Activated CD4-positive, alpha-beta T cell treated with anti-CD3 and anti-CD28 coated beads, Interleukin-2, amount 50 U/mL, for 48 hours (primary cell): ENCODE results near the gene ZFPL1.

Experiments
- DNase-seq, 2 experiments: peaks; one replicate each; pipeline ENCODE4 v3.0.0-alpha.2; 2020

The ZFPL1 gene

DNA sequence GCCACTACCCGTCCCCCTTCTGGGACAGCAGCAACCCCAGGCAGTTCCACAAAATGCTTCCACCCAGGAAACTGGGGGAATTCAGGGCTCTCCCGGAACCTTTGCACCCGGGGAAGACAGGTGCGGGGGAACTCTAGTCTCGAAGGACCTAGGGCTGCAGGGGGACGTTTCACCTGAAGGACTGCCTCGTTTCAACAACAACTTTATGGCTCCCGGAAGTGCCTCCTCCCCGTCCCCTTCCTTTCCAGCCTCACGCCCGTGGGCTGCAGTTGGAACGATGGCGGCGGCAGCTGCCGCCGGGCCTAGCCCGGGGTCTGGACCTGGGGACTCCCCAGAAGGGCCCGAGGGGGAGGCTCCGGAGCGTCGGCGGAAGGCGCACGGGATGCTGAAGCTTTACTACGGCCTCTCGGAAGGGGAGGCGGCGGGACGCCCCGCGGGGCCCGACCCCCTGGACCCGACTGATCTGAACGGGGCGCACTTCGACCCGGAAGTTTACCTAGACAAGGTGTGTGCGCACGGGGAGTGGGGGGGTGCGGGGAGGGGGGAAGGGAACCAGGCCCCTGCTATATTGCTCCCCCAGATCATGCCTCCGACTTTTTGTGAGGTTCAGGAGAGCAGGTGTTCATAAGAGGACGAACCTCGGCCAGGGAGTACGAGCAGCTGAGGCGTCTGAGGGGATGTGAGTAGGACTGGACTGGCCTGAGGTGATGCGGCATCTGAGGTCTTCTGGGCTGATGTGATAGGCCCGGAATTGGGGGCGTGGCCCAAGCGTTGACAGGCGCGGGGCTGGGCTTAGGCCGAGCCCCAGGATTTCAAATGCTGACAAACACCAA is 12.2 kb downstream of the ZFPL1 start, which contains the start of gene VPS51:
Gene VPS51, plus strand, starts transcription at position 241 of the 833 bp plus-strand sequence. Its CDS starts 37 bp downstream, at position 278.
- peak; percentile 86 to 89 for DNase-seq

DNA sequence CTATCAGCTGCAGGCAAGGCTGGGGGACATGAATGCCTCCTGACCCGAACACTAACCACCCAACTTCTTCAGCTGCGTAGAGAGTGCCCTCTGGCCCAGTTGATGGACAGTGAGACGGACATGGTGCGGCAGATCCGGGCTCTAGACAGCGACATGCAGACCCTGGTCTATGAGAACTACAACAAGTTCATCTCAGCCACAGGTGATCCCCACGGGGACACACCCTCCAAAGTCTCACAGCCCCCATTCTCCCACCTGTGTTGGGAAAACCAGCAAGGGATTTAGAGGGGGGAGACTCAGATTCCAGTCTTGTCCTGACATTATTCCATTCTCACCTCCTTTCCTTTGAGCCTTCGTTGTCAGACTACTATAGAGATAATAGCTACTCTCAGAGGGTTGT is 12.9 kb downstream of the ZFPL1 start:
- DNase-seq: no peak

DNA sequence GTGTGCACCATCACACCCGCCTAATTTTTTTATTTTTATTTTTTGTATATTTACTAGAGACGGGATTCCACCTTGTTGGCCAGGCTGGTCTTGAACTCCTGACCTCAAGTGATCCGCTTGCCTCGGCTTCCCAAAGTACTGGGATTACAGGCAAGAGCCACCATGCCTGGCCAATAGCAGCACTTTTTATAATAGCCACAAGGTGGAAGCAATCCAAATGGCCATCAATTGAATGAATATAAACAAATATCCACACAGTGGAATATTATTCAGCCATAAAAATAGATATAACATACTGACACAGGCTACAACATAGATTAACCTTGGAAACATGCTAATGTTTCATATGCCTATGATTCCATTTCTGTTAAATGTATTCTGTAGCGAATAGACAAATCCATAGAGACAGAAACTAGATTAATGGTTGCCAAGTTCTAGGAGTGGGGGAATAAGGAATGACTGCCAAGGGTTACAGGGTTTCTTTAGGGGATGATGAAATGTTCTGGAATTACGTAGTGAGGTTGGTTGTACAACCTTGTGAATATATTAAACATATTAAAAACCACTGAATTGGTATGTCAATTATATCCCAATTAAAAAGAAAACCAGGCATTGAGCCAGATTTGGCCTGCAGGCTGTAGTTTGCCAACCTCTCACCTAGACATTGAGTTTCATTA is 16.8 kb downstream of the ZFPL1 start:
- DNase-seq: no peak

DNA sequence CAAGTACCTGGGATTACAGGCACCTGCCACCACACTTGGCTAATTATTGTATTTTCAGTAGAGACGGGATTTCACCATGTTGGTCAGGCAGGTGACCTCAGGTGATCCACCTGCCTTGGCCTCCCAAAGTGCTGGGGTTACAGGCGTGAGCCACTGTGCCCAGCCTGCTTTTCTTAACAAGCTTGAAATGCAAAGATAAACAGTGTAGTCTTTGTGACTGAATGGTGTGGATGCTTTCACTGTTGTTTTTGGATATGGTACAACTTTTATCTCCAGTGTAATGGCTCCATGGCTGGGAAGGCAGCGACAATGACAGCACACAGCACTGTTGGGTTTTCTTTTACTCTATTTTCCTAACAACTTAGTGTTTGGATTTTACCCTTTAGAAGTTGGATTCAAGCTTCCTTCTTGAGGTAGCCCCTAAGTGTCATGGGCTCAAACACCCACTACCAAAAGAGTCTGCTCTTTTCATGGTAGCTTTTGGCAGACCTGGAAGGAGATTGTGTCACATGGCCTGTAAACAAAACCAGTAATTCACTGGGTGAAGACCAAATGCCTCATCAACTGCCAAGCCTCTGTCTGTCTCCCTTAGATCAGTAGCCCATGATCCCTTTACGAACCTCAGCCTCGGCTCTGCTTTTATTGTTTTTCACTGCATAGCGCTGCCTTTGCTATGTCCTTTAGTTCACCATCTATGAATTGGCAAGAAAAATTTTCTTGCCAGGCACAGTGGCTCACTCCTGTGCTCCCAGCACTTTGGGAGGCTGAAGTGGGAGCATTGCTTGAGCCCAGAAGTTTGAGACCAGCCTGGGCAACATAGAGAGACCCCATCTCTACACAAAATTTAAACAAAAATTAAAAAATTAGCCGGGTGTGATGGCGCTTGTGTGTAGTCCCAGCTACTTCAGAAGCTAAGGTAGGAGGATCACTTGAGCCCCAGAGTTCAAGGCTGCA is 18.4 kb downstream of the ZFPL1 start:
- no peak for DNase-seq

DNA sequence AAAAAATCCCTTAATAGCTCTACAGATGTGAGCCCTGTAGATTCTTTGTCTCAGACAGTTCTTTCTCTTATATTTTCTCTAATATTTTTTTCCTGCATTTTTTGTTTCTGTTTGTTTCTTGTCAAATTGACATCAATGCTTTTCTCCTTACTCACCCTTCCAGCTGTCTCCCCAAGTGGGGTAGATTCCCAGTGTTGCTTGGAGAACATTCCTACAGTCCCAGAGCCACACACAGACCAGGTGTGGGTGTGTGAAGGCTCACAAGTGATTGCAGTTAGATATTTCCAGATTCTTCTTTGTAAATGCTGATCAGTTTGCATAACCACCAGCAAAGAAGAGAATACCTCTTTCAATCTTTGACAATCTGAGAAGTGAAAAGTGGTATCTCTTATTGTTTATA is 19.5 kb downstream of the ZFPL1 start:
- DNase-seq: no peak

DNA sequence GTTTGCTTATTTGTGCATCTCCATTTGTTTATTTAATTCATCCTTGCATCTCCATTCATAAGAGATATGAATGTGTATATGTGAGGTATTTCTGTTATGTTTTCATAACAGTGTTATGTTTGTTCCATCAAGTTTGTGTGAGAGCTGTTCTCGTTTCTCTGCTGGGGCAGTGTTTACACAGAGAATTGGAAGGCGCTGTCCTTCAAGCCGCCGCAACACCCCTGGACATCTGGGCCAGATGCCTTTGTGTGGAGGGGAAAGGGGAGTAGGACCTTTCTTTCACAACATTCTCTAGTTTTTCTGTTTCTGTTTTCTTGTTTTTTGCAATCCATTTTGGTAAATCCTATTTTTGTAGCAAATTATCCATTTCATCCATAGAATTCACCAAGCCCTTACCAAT is 20.6 kb downstream of the ZFPL1 start:
- no peak for DNase-seq

DNA sequence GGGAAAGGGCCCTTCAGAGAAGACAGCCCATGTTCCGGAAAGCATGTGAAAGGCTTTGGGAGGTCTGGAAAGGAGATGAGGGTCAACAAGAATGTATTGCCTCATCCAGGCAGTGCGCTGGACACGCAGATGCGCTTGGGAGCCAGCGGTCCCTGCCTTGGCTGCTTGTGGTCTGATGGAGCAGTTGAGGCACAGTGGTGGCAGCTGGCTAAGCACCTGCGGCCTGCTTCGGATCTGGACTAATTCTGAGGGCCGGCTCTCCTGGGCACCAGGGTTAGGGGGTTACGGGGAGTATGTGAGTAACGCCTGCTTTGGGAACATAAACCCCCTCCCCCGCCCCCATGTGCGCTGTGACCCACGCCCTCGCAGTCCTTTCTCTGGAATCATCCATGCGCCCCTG is 23.1 kb downstream of the ZFPL1 start:
- no peak for DNase-seq

DNA sequence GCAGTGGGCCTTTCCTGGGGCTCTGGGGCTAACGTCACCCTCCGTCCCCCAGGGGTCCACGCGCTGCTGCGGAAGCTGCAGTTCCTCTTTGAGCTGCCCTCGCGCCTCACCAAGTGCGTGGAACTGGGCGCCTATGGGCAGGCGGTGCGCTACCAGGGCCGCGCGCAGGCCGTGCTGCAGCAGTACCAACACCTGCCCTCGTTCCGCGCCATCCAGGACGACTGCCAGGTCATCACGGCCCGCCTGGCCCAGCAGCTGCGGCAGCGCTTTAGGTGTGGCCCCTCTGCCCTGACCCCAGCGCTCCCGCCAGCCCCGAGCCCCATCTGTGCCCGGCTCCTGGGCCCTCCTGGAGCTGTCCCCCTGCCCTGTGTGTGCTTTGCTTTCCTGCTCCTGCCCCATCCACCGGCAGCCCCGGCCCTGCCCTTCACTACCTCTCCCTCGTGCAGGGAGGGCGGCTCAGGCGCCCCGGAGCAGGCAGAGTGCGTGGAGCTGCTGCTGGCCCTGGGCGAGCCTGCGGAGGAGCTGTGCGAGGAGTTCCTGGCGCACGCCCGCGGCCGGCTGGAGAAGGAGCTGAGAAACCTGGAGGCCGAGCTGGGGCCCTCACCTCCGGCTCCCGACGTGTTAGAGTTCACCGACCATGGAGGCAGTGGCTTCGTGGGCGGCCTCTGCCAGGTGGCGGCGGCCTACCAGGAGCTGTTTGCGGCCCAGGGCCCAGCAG is 23.9 kb downstream of the ZFPL1 start:
- DNase-seq: no peak

DNA sequence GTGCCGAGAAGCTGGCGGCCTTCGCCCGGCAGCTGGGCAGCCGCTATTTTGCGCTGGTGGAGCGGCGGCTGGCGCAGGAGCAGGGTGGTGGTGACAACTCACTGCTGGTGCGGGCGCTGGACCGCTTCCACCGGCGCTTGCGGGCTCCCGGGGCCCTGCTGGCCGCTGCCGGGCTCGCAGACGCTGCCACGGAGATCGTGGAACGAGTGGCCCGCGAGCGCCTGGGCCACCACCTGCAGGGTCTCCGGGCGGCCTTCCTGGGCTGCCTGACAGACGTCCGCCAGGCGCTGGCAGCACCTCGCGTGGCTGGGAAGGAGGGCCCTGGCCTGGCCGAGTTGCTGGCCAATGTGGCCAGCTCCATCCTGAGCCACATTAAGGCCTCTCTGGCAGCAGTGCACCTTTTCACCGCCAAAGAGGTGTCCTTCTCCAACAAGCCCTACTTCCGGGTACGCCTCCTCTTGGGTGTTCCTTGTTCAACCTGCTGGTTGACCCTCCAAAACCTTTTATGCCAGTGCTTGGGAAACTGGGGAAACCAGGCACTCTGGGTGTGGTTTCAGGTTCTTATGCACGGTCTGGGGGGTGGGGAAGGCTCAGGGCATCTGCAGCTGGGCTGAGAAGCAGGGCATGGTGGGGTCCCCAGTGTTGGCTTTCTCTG is 24.6 kb downstream of the ZFPL1 start:
- no peak for DNase-seq

DNA sequence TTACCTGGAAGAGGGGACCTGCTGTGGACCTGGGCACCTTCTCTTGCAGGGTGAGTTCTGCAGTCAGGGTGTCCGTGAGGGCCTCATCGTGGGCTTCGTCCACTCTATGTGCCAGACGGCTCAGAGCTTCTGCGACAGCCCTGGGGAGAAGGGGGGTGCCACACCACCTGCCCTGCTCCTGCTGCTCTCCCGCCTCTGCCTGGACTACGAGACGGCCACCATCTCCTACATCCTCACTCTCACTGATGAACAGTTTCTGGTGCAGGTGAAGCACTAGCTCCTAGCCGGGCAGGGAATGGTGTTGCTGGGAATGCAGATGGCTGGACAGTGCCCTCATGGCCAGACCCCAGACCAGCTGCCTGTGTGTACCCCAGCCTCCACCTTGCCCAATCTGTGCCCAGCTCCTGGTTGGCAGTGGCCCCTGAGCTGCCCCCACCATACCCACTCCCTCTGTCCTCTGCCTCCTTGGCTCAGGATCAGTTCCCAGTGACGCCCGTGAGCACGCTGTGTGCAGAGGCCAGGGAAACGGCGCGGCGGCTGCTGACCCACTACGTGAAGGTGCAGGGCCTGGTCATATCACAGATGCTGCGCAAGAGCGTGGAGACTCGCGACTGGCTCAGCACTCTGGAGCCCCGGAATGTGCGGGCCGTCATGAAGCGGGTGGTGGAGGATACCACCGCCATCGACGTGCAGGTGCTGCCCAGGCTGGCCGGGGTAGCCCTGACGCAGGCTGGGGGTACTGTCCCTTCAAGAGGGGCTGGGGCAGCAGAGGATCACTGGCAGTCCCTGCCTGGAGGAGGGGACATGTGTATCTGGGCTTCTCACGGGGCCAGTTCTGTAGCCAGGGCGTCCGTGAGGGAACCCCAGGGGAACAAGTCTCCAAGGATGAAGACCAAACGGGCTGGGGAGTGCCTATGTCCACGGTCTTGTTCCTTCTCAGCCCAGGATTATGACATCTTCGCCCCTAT is 25.5 kb downstream of the ZFPL1 start:
- DNase-seq: no peak

DNA sequence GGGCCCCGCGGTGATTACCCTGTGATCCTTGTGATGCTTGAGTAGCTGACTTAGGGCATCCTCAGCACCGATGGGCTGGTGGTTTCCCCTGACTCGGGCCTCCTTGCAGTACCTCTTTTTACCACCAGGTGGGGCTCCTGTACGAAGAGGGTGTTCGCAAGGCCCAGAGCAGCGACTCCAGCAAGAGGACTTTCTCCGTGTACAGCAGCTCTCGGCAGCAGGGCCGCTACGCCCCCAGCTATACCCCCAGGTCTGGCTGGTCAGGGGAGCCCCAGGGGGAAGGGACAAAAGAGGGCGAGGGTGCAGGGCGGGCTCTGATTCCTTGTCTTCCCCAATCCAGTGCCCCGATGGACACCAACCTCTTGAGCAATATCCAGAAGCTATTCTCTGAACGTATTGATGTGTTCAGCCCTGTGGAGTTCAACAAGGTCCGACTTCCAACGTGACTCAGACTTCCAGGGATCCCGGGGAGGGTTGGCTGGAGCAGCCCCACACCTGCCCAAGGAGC is 26.4 kb downstream of the ZFPL1 start:
- peak; percentile 99 for DNase-seq

DNA sequence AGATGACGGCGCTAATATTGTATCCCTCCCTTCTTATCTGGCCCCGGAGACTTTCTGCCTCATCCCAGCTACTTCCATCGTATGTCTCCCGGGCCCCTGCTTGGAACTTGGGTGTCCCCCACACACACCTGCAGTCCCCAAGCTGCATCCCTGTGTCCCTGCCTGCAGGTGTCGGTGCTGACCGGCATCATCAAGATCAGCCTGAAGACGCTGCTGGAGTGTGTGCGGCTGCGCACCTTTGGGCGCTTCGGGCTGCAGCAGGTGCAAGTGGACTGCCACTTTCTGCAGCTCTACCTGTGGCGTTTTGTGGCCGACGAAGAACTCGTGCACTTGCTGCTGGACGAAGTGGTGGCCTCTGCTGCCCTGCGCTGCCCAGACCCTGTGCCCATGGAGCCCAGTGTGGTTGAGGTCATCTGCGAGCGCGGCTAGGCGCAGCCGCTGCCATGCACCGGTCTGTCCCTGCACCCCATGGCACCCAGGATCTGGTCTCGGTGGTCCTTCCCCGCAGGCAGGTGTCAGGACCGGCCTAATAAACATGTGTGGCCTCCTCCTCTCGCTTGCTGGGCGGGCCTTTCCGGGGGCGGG is 27.2 kb downstream of the ZFPL1 start:
- DNase-seq: no peak

DNA sequence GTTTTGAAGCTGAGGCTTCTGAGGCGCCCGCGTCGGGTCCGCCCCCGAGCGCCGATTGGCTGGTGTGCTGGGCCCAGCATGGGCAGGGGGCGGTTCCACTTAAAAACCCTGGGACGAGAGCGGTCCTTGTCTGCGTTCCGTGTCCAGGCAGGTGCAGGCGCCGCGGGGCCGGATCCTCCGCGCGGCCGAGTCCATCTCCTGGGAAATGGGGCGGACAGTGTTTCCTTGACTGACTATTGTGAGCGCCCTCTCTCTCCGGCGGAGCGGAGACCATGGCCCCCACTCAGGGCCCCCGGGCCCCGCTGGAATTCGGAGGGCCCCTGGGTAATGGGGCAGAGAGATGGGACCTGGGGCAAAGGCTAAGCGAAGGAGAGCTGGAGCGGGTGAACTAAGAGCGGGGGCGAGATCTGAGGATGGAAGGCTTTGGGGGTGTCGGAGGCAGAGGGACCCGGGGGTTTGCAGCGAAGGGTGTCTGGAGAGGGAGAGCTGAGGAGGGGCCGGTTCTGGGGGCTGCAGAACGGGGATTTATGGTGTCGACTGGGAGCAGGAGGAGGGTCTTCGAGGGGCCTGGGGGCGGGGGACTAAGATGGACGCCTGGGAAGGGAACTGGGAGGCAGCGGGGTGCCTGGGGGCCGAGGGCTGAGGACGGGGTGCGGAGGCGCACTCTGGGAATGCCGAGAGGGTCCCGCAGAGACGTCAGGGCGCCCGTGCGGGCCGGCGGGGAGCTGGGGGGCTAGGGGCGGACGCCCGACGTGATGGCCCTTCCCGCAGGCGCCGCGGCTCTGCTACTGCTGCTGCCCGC is 27.9 kb downstream of the ZFPL1 start, which contains the start of gene TM7SF2:
Gene TM7SF2, plus strand, starts transcription at position 129 of the 802 bp plus-strand sequence. Its CDS starts 144 bp downstream, at position 273.
- peak; percentile 96 to 97 for DNase-seq

DNA sequence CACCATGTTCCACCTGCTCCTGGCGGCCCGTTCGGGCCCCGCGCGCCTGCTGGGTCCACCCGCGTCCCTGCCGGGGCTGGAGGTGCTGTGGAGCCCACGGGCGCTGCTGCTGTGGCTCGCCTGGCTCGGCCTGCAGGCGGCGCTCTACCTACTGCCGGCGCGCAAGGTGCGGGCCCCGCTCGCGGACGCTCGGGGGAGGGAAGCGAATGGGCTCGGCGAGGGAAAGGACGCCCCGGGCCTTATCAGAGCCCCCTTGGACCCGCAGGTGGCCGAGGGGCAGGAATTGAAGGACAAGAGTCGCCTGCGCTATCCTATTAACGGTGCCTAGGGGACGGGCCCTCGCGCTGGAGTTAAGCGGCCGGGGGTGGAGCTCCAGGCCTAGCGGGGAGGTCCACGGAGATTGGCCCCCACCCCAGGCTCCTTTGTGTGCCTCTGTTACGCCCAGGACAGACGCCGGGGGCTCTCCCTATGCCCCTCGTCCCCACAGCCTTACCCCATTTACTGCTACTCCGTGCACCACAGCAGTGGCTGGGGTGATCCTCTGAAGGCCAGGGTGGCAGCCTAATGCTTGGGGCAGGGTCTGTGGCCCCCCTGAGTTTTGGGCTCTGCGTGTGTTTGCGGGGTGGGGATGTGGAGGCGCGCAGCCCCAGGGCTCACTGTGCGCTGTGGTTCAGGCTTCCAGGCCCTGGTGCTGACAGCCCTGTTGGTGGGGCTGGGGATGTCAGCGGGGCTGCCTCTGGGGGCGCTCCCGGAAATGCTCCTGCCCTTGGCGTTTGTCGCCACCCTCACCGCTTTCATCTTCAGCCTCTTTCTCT is 28.7 kb downstream of the ZFPL1 start:
- peak; percentile 76 to 80 for DNase-seq

DNA sequence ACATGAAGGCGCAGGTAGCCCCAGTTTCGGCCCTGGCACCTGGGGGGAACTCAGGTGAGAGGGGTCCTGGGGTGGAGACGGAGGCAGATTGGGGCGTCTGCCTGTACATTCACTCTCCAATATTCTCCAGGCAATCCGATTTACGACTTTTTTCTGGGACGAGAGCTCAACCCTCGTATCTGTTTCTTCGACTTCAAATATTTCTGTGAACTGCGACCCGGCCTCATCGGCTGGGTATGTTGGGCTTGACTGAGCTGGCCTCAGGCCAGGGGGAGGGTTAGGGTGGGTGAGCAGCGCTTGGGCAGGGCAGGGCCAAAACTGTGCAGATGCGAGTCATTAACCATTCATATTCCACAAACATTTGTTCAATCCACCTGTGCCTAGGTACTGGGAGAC is 29.3 kb downstream of the ZFPL1 start:
- no peak for DNase-seq

DNA sequence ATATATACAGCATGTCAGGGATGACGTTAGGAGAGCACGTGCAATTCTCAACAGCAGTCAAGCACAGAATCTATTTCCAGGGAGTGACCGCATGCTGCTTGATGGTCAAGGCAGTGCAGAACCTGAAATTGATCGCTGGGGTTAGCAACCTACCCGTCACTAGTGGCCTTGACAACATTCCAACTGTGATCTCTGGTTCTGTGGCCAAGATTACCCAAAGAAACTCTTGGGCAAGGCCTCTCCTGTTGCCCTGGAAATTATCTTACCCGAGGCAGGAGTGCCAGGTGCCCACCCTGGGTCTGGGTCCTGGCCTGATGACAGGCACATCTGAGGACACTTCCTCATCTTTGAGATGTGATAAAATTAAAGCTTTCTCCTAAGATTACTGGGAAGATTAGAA is 29.8 kb downstream of the ZFPL1 start:
- no peak for DNase-seq

DNA sequence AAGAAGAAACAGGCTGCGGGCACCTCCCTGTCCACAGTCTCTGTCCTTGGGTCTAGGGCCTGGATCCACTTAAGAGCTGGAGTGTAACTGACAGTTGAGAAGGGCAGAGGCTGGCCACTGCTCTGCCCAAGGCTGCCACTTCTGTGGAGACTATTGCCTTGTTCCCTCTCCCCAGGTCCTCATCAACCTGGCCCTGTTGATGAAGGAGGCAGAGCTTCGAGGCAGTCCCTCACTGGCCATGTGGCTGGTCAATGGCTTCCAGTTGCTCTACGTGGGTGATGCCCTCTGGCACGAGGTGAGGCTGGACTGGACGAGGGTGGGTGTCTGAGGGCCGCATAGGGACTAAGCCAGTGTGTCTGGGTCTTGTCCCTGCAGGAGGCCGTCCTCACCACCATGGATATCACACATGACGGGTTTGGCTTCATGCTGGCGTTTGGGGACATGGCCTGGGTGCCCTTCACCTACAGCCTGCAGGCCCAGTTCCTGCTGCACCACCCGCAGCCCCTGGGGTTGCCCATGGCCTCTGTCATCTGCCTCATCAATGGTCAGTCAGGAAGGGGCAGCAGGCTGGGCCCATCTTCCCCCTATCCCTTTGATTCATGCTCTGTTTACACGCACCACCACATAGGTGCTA is 30.6 kb downstream of the ZFPL1 start:
- no peak for DNase-seq
